Body of pancreas (tissue), 4 donors: ENCODE data around the gene PAAF1.

Experiments
- CTCF ChIP-seq, 7 experiments: fragments of 450-650 bp in 4 of 7; fragments of 200-600 bp in 3 of 7; sonication (generic) in 3 of 7; IDR thresholded peaks; one replicate each; pipeline ENCODE4 v1.5.1; 2016 to 2019; ENCODE audit warnings: antibody characterized with exemption in 7 of 7
- POLR2A ChIP-seq, 3 donors: fragments of 450-650 bp; IDR thresholded peaks; one replicate each; pipeline ENCODE4 v1.6.1; 2016; ENCODE audit warnings: antibody characterized with exemption in 3 of 3, mild to moderate bottlenecking in 2 of 3

DNA sequence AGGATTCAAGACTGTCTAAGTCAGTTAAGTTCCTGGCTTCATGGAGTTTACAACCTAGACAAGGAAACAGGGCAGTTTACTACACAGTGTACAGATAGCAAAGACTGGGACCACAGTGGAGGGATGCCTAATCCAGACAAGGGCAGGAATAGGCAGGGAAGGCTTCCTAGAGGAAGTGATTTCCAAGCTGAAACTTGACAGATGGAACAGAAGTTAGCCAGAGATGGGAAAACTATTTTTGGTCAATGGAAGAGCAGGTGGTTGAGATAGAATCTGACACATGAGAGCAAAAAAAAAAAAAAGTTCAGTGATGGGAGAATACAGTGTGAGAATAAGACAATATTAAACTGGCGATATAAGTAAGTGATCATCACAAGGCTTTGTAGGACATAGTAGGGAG is 1.4 kb upstream of the PAAF1 start:
- no peak for TF ChIP-seq CTCF (IDR thresholded peaks at IDR 0.05)
- TF ChIP-seq POLR2A (IDR thresholded peaks at IDR 0.05) = no peak
